Progenitor cell of endocrine pancreas (in vitro differentiated cells): ENCODE data around the gene OR2J3. TPM values are rescaled to one million over a fixed set of nuclear protein-coding genes. Genes with fewer than 3 reads are reported as not detected.

Experiments used
- DNase-seq: peaks from one replicate; pipeline ENCODE4 v3.0.0; 2021; ENCODE audit warnings: low spot score; ENCODE audit not compliant: unreplicated experiment
- H3K27ac Mint-ChIP-seq: 2 replicates; pipeline ENCODE4 v1.8.0; 2021; ENCODE audit warnings: mild to moderate bottlenecking, moderate library complexity, mixed read lengths
- H3K27me3 Mint-ChIP-seq: 2 replicates; pipeline ENCODE4 v1.8.0; 2021; ENCODE audit warnings: mixed read lengths
- H3K36me3 Mint-ChIP-seq: 2 replicates; pipeline ENCODE4 v1.8.0; 2022; ENCODE audit warnings: mixed read lengths; ENCODE audit not compliant: insufficient read depth
- H3K4me1 Mint-ChIP-seq: 2 replicates; pipeline ENCODE4 v1.8.0; 2021; ENCODE audit warnings: low read depth, mixed read lengths
- H3K4me3 Mint-ChIP-seq: 2 replicates; pipeline ENCODE4 v1.8.0; 2021; ENCODE audit warnings: low read depth, mild to moderate bottlenecking, moderate library complexity, mixed read lengths
- H3K9me3 Mint-ChIP-seq: 2 replicates; pipeline ENCODE4 v1.8.0; 2021; ENCODE audit warnings: low read depth, mixed read lengths
- CTCF ChIP-seq: fragments of 200-600 bp; sonication (generic); IDR thresholded peaks from one replicate; pipeline ENCODE4 v1.5.0; 2021; ENCODE audit warnings: antibody characterized with exemption, mild to moderate bottlenecking; ENCODE audit not compliant: unreplicated experiment
- long read RNA-seq: library from polyadenylated mRNA; unstranded; transcript quantifications from one replicate; pipeline ENCODE4 v2.0.0, GENCODE V29; 2020
- total RNA-seq: library from RNA; stranded (reverse); gene quantifications from 2 replicates; pipeline ENCODE4 v1.2.1, GENCODE V29; 2021

Gene OR2J3
- total RNA-seq, result not detected in 2 replicates
- long read RNA-seq, result 0 reads

GRCh38 chr6:29107758-29108157 is at the start of gene OR2J3:
Gene OR2J3, plus strand, starts transcription at chr6:29108058. Its CDS starts 3,833 bp downstream, at chr6:29111891.
- no peak for TF ChIP-seq CTCF
- Mint-ChIP-seq H3K36me3 (no peaks in the 10 kb centered on the region), H3K4me1 (peaks cover 9% of the 10 kb centered on the region), H3K27ac (no peak within 1 kb of the TSS), H3K4me3 (no peak within 1 kb of the TSS), H3K27me3 (peaks cover 15% of the 10 kb centered on the region), H3K9me3 (no peaks in the 10 kb centered on the region)
- no peak for DNase-seq

GRCh38 chr6:29071831-29072723 is 35.8 kb upstream of the OR2J3 start:
- H3K27me3 Mint-ChIP-seq, result peaks cover 10% of the 10 kb centered on the region
- DNase-seq, result no peak
- peaks cover 3% of the 10 kb centered on the region for H3K9me3 Mint-ChIP-seq
- H3K4me1 Mint-ChIP-seq, result no peaks in the 10 kb centered on the region
- no peaks in the 10 kb centered on the region for H3K36me3 Mint-ChIP-seq
- no peak overlapping the region for H3K4me3 Mint-ChIP-seq
- H3K27ac Mint-ChIP-seq, result no peak overlapping the region
- peak; percentile 81 for TF ChIP-seq CTCF

- H3K27me3 Mint-ChIP-seq, result peaks cover 5% of the 10 kb centered on the region
- no peaks in the 10 kb centered on the region for H3K9me3 Mint-ChIP-seq
- H3K4me1 Mint-ChIP-seq, result no peaks in the 10 kb centered on the region
- H3K27ac Mint-ChIP-seq, result no peak overlapping the region
- H3K36me3 Mint-ChIP-seq, result no peaks in the 10 kb centered on the region
- H3K4me3 Mint-ChIP-seq, result no peak overlapping the region
- no peak for DNase-seq
- no peak for TF ChIP-seq CTCF
These were observed 28.7 kb upstream of the OR2J3 start for GRCh38 chr6:29079203-29079602.

- H3K27ac Mint-ChIP-seq, result no peak overlapping the region
- no peaks in the 10 kb centered on the region for H3K27me3 Mint-ChIP-seq
- TF ChIP-seq CTCF, result no peak
- H3K4me3 Mint-ChIP-seq, result no peak overlapping the region
- no peak for DNase-seq
- no peaks in the 10 kb centered on the region for H3K4me1 Mint-ChIP-seq
- H3K9me3 Mint-ChIP-seq, result no peaks in the 10 kb centered on the region
- H3K36me3 Mint-ChIP-seq, result no peaks in the 10 kb centered on the region
These were observed 26.5 kb upstream of the OR2J3 start for GRCh38 chr6:29081312-29081711.

GRCh38 chr6:29082457-29082856 is 25.4 kb upstream of the OR2J3 start:
- no peak for DNase-seq
- no peaks in the 10 kb centered on the region for H3K9me3 Mint-ChIP-seq
- no peak overlapping the region for H3K4me3 Mint-ChIP-seq
- H3K27me3 Mint-ChIP-seq, result no peaks in the 10 kb centered on the region
- no peak for TF ChIP-seq CTCF
- no peaks in the 10 kb centered on the region for H3K36me3 Mint-ChIP-seq
- no peak overlapping the region for H3K27ac Mint-ChIP-seq
- H3K4me1 Mint-ChIP-seq, result no peaks in the 10 kb centered on the region
